K562 (cell line): ENCODE results near the gene GALNT9. TPM values are rescaled to one million over a fixed set of nuclear protein-coding genes. Genes with fewer than 3 reads are reported as not detected.

ENCODE experiments used
- ATAC-seq: fragments of 200-7000 bp; cut with Tn5 transposase; 3 replicates; pipeline ENCODE4 v1.9.1; 2020; ENCODE audit warnings: moderate library complexity
- BruUV-seq: library from RNA; stranded (reverse); fragments of 400-500 nt; replicated peaks from 2 replicates; lab custom pipeline; 2021; lab: Mats Ljungman, UMichigan
- CTCF ChIA-PET: fragments of 300-600 bp; formaldehyde crosslinking; extraction: SDS; loops from one replicate; lab custom pipeline; 2021; ENCODE audit warnings: low intra/inter-chr PET ratio; lab: Yijun Ruan, JAX
- POLR2A ChIA-PET: fragments of 300-600, 350-650 bp; sonication (Branson Sonifier 250); formaldehyde crosslinking; extraction: SDS; loops from one replicate; lab custom pipeline; 2021; ENCODE audit warnings: antibody characterized with exemption, inconsistent platforms; lab: Yijun Ruan, JAX
- DNase-seq, 4 experiments: peaks; one replicate each; pipeline versions ENCODE4 v3.0.0 to v3.0.0-alpha.2; 2011 to 2018; ENCODE audit warnings: low spot score in 3 of 4, mixed read lengths in 3 of 4; ENCODE audit errors: extremely low read depth in 1 of 4
- FAIRE-seq: peaks from 2 replicates; lab custom pipeline; 2011; peaks lifted over from hg19 to GRCh38; lab: Jason Lieb, UNC
- H2AFZ ChIP-seq: 2 replicates; pipeline ENCODE4 v1.6.0; 2011; ENCODE audit warnings: low read depth, low read length, control low read depth, inconsistent platforms
- H3K27ac ChIP-seq: fragments of 200-600 bp; 3 replicates; pipeline ENCODE4 v1.8.0; 2011; ENCODE audit warnings: low read depth, mild to moderate bottlenecking, control low read depth, inconsistent platforms, low read length, moderate library complexity, mixed read lengths; ENCODE audit errors: extremely low read depth
- H3K27me3 ChIP-seq, 2 experiments: fragments of 300-600 bp in 1 of 2; 2 replicates in 1 of 2; 3 replicates in 1 of 2; pipeline versions ENCODE4 v1.6.0 to v1.8.0; 2011; ENCODE audit warnings: inconsistent platforms in 2 of 2, low read length in 2 of 2, mild to moderate bottlenecking in 1 of 2, mixed read lengths in 1 of 2, moderate library complexity in 1 of 2; ENCODE audit not compliant: control insufficient read depth in 2 of 2, insufficient read depth in 2 of 2
- H3K36me3 ChIP-seq: fragments of 300-600 bp; 3 replicates; pipeline ENCODE4 v1.8.0; 2011; ENCODE audit warnings: mild to moderate bottlenecking, low read length, inconsistent platforms; ENCODE audit not compliant: control insufficient read depth, insufficient read depth
- H3K4me1 ChIP-seq, 2 experiments: fragments of 200-600 bp in 1 of 2; replicated peaks in 1 of 2; 2 replicates in 1 of 2; 3 replicates in 1 of 2; pipeline versions ENCODE4 v1.5.1 to v1.8.0; 2011; ENCODE audit warnings: inconsistent platforms in 2 of 2, low read length in 2 of 2, mild to moderate bottlenecking in 1 of 2, mixed read lengths in 1 of 2, moderate library complexity in 1 of 2; ENCODE audit not compliant: control insufficient read depth in 2 of 2, insufficient read depth in 2 of 2
- H3K4me2 ChIP-seq: 2 replicates; pipeline ENCODE4 v1.6.1; 2011; ENCODE audit warnings: low read length, control low read depth, inconsistent platforms, mixed read lengths; ENCODE audit not compliant: insufficient read depth
- H3K4me3 ChIP-seq: fragments of 200-600 bp; sonication (generic), shearing (Covaris generic); 2 replicates; pipeline ENCODE4 v1.5.1; 2016; ENCODE audit warnings: control low read depth, inconsistent platforms
- H3K79me2 ChIP-seq: fragments of 200-600 bp; 3 replicates; pipeline ENCODE4 v1.8.0; 2011; ENCODE audit warnings: low read length, inconsistent platforms; ENCODE audit not compliant: control insufficient read depth, insufficient read depth
- H3K9ac ChIP-seq, 2 experiments: 2 replicates each; pipeline versions ENCODE4 v1.6.0 to v1.6.1; 2011; ENCODE audit warnings: low read depth in 2 of 2, low read length in 2 of 2, control low read depth in 1 of 2, inconsistent platforms in 1 of 2, mild to moderate bottlenecking in 1 of 2, mixed read lengths in 1 of 2; ENCODE audit not compliant: insufficient read depth in 1 of 2
- H3K9me1 ChIP-seq: one replicate; pipeline ENCODE4 v1.6.0; 2011; ENCODE audit warnings: inconsistent platforms, mild to moderate bottlenecking, low read length, moderate library complexity; ENCODE audit not compliant: control insufficient read depth, insufficient read depth
- H3K9me3 ChIP-seq: replicated peaks from 2 replicates; pipeline ENCODE4 v1.5.1; 2011; ENCODE audit warnings: low read depth, low read length, inconsistent platforms; ENCODE audit not compliant: control insufficient read depth, insufficient read depth
- H4K20me1 ChIP-seq: replicated peaks from 2 replicates; pipeline ENCODE4 v1.6.1; 2011; ENCODE audit warnings: low read length, inconsistent platforms, mixed read lengths; ENCODE audit not compliant: control insufficient read depth, insufficient read depth
- ASH1L ChIP-seq: fragments of 450-650 bp; IDR thresholded peaks from 2 replicates; pipeline ENCODE4 v1.6.1; 2018; ENCODE audit warnings: borderline replicate concordance, mild to moderate bottlenecking, low read depth; ENCODE audit not compliant: partially characterized antibody
- BRD9 ChIP-seq: fragments of 450-650 bp; IDR thresholded peaks from 2 replicates; pipeline ENCODE4 v1.6.1; 2018; ENCODE audit warnings: low read depth; ENCODE audit not compliant: partially characterized antibody
- CREB1 ChIP-seq, 2 experiments: sonication (generic) in 1 of 2; formaldehyde crosslinking in 1 of 2; IDR thresholded peaks; 2 replicates each; pipeline versions ENCODE4 v1.6.1 to v1.8.0; 2012 to 2022; ENCODE audit warnings: inconsistent platforms in 1 of 2, mild to moderate bottlenecking in 1 of 2, missing genetic modification reagents in 1 of 2, moderate library complexity in 1 of 2
- NFRKB ChIP-seq: fragments of 450-650 bp; IDR thresholded peaks from 2 replicates; pipeline ENCODE4 v1.6.1; 2016; ENCODE audit warnings: low read depth
- PBX2 ChIP-seq, 2 experiments: IDR thresholded peaks in 1 of 2; conservative IDR thresholded peaks in 1 of 2; 2 replicates each; pipeline ENCODE4 v1.6.1; 2016; ENCODE audit warnings: low read depth in 2 of 2, mild to moderate bottlenecking in 1 of 2, missing compliant biosample characterization in 1 of 2, missing genetic modification characterization in 1 of 2, moderate library complexity in 1 of 2
- PRMT5 ChIP-seq: sonication (generic); formaldehyde crosslinking; IDR thresholded peaks from 2 replicates; pipeline ENCODE4 v1.5.0; 2020; ENCODE audit warnings: missing genetic modification reagents
- TEAD1 ChIP-seq, 2 experiments: fragments of 450-650 bp in 1 of 2; sonication (generic) in 1 of 2; formaldehyde crosslinking; IDR thresholded peaks; 2 replicates each; pipeline versions ENCODE4 v1.4.0 to v1.8.0; 2020 to 2022; ENCODE audit warnings: mild to moderate bottlenecking in 2 of 2, missing genetic modification reagents in 1 of 2
- ZNF124 ChIP-seq: sonication (generic); formaldehyde crosslinking; IDR thresholded peaks from 2 replicates; pipeline ENCODE4 v1.8.1; 2022; ENCODE audit warnings: missing genetic modification reagents
- ZNF41 ChIP-seq: fragments of 250-450 bp; sonication (Bioruptor Pico); conservative IDR thresholded peaks from 2 replicates; pipeline ENCODE4 v1.4.0; 2020; ENCODE audit warnings: mild to moderate bottlenecking
- WGBS: fragments of 100-300 bp; shearing (Covaris generic); methylation state at CpG from one replicate; pipeline ENCODE4 v1.1.6; 2016; ENCODE audit warnings: low coverage, mixed read lengths; ENCODE audit not compliant: insufficient coverage; ENCODE audit errors: missing lambda C conversion rate; 5-methylcytosine and 5-hydroxymethylcytosine counted together
- in situ Hi-C: fragments of 300-500 bp; cut with MboI; formaldehyde crosslinking; loops from 4 replicates; pipeline ENCODE4 v1.15.0; 2018; ENCODE audit warnings: inconsistent platforms, mixed read lengths
- intact Hi-C: fragments of 100-400 bp; cut with micrococcal nuclease; formaldehyde crosslinking; loops from 2 replicates; pipeline ENCODE4 v1.14.2; 2022
- polyA plus RNA-seq, 8 experiments: library from polyadenylated mRNA; depleted of rRNA in 4 of 8; stranded (reverse) in 5 of 8; unstranded in 3 of 8; fragments of >200 nt; fragmentation: Nextera tagmentation in 2 of 8; fragmentation: Illumina TruSeq in 1 of 8; extraction: Ambion mirVana in 2 of 8; extraction: Trizol in 1 of 8; gene quantifications; 2 replicates each; pipeline versions ENCODE4 v1.2.1 to v1.2.3, GENCODE V29; 2011 to 2014; ENCODE audit warnings: inconsistent platforms in 1 of 8, missing spikeins in 1 of 8
- total RNA-seq, 7 experiments: library from RNA; depleted of rRNA in 6 of 7; stranded (reverse); fragments of >200 nt in 6 of 7; fragmentation: Illumina TruSeq in 2 of 7; extraction: Trizol in 2 of 7; gene quantifications; 2 replicates each; pipeline versions ENCODE4 v1.2.1 to v1.2.3, GENCODE V29; 2011 to 2021; ENCODE audit warnings: low replicate concordance in 1 of 7
- TF ChIP-seq, protein P1 (sequence below): sonication (generic); formaldehyde crosslinking; IDR thresholded peaks from 2 replicates; pipeline ENCODE4 v1.8.1; 2022; ENCODE audit warnings: missing genetic modification reagents
- TF ChIP-seq, protein P2 (sequence below): fragments of 450-650 bp; IDR thresholded peaks from 2 replicates; pipeline ENCODE4 v1.6.1; 2018; ENCODE audit warnings: mild to moderate bottlenecking, low read depth; ENCODE audit not compliant: partially characterized antibody
- TF ChIP-seq, protein P3 (sequence below), 2 experiments: fragments of 450-650 bp; conservative IDR thresholded peaks; 2 replicates each; pipeline ENCODE4 v1.6.1; 2017; ENCODE audit warnings: mild to moderate bottlenecking in 2 of 2, moderate library complexity in 2 of 2
- TF ChIP-seq, protein P4 (sequence below): sonication (generic); formaldehyde crosslinking; IDR thresholded peaks from 2 replicates; pipeline ENCODE4 v1.8.1; 2022; ENCODE audit warnings: missing genetic modification reagents

Gene GALNT9
- total and polyA plus RNA-seq, 9 of the 15 experiments (the other 6 are each of a cell fraction or from before 2014, with no cell fraction given): not detected

- no TSS peak for BruUV-seq
- peaks cover 38 to 77% of the 10 kb centered on the region in 2 experiments; a peak in 4 of 5 replicates for H3K27me3 ChIP-seq
- ATAC-seq: no peak
- no peak overlapping the region for H3K4me3 ChIP-seq
- no peak for DNase-seq
- H4K20me1 ChIP-seq: no peaks in the 10 kb centered on the region; the same call in 1 of the 2 replicates
- intact Hi-C loops (no loop called here), in situ Hi-C loops (no loop called here)
- H3K36me3 ChIP-seq: no peaks in the 10 kb centered on the region
- FAIRE-seq: no peak
- H2AFZ ChIP-seq: no peak overlapping the region
- no peaks in the 10 kb centered on the region for H3K4me1 ChIP-seq
- ChIA-PET CTCF (no interaction called here), POLR2A (no interaction called here)
- H3K79me2 ChIP-seq: no peaks in the 10 kb centered on the region
- no peaks in the 10 kb centered on the region for H3K9me1 ChIP-seq
- H3K27ac ChIP-seq: no peak overlapping the region
- H3K4me2 ChIP-seq: no peak overlapping the region
- under 1% methylated on average over 14 of the region's 14 CpGs for WGBS
- peaks cover under 1% of the 10 kb centered on the region; the same call in 1 of the 2 replicates for H3K9me3 ChIP-seq
- no peak overlapping the region for H3K9ac ChIP-seq
- TF ChIP-seq PBX2 (CRISPR knock-in tag; IDR thresholded peaks at IDR 0.05; ENCODE audit: low read depth) (no peak), PBX2 (tag; conservative IDR thresholded peaks at IDR 0.05; ENCODE audit: low read depth) (no peak), BRD9 (no peak), ASH1L (no peak), TEAD1 (CRISPR knock-in tag; IDR thresholded peaks at IDR 0.05) (no peak), NFRKB (no peak), PRMT5 (CRISPR knock-in tag) (no peak), CREB1 (IDR thresholded peaks at IDR 0.05) (no peak), CREB1 (CRISPR knock-in tag; IDR thresholded peaks at IDR 0.05) (no peak), ZNF124 (CRISPR knock-in tag) (no peak), ZNF41 (CRISPR knock-in tag) (no peak)
- TF ChIP-seq, protein P1, sequence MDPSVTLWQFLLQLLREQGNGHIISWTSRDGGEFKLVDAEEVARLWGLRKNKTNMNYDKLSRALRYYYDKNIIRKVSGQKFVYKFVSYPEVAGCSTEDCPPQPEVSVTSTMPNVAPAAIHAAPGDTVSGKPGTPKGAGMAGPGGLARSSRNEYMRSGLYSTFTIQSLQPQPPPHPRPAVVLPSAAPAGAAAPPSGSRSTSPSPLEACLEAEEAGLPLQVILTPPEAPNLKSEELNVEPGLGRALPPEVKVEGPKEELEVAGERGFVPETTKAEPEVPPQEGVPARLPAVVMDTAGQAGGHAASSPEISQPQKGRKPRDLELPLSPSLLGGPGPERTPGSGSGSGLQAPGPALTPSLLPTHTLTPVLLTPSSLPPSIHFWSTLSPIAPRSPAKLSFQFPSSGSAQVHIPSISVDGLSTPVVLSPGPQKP (CRISPR knock-in tag): no peak
- TF ChIP-seq, protein P2, sequence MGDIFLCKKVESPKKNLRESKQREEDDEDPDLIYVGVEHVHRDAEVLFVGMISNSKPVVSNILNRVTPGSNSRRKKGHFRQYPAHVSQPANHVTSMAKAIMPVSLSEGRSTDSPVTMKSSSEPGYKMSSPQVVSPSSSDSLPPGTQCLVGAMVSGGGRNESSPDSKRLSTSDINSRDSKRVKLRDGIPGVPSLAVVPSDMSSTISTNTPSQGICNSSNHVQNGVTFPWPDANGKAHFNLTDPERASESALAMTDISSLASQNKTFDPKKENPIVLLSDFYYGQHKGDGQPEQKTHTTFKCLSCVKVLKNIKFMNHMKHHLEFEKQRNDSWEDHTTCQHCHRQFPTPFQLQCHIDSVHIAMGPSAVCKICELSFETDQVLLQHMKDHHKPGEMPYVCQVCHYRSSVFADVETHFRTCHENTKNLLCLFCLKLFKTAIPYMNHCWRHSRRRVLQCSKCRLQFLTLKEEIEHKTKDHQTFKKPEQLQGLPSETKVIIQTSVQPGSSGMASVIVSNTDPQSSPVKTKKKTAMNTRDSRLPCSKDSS: no peak
- TF ChIP-seq, protein P3, sequence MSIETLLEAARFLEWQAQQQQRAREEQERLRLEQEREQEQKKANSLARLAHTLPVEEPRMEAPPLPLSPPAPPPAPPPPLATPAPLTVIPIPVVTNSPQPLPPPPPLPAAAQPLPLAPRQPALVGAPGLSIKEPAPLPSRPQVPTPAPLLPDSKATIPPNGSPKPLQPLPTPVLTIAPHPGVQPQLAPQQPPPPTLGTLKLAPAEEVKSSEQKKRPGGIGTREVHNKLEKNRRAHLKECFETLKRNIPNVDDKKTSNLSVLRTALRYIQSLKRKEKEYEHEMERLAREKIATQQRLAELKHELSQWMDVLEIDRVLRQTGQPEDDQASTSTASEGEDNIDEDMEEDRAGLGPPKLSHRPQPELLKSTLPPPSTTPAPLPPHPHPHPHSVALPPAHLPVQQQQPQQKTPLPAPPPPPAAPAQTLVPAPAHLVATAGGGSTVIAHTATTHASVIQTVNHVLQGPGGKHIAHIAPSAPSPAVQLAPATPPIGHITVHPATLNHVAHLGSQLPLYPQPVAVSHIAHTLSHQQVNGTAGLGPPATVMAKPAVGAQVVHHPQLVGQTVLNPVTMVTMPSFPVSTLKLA (conservative IDR thresholded peaks at IDR 0.05): no peak
- TF ChIP-seq, protein P4, sequence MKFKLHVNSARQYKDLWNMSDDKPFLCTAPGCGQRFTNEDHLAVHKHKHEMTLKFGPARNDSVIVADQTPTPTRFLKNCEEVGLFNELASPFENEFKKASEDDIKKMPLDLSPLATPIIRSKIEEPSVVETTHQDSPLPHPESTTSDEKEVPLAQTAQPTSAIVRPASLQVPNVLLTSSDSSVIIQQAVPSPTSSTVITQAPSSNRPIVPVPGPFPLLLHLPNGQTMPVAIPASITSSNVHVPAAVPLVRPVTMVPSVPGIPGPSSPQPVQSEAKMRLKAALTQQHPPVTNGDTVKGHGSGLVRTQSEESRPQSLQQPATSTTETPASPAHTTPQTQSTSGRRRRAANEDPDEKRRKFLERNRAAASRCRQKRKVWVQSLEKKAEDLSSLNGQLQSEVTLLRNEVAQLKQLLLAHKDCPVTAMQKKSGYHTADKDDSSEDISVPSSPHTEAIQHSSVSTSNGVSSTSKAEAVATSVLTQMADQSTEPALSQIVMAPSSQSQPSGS (CRISPR knock-in tag): no peak
These were observed 18.8 kb upstream of the GALNT9 start for GRCh38 chr12:132348176-132348575.
